Prostate gland (tissue), 2 donors: ENCODE measurements around the gene MAPK14. TPM values are rescaled to one million over a fixed set of nuclear protein-coding genes. Genes with fewer than 3 reads are reported as not detected.
A peak's percentile ranks its signal among the peaks of the same experiment; 100 is the strongest.
"Not testable (repeated sequence)": the region's sequence is repeated elsewhere in the genome, so short reads cannot be mapped to it uniquely, and the experiment has no call there.

Experiments
- DNase-seq: peaks from one replicate; pipeline ENCODE4 v3.0.0-alpha.2; 2019; ENCODE audit warnings: low spot score
- H3K27ac ChIP-seq, 2 donors: fragments of 200-600 bp; sonication (generic); 2 replicates each; pipeline ENCODE4 v1.5.1; 2017 to 2019
- H3K27me3 ChIP-seq: fragments of 200-600 bp; sonication (generic); replicated peaks from 2 replicates; pipeline ENCODE4 v1.5.1; 2019; ENCODE audit not compliant: insufficient read depth
- H3K36me3 ChIP-seq, 2 donors: fragments of 200-600 bp; sonication (generic); 1 replicate in 1 of 2; 2 replicates in 1 of 2; pipeline versions ENCODE4 v1.5.1 to v1.8.1; 2017 to 2019
- H3K4me1 ChIP-seq: fragments of 200-600 bp; sonication (generic); replicated peaks from 2 replicates; pipeline ENCODE4 v1.5.1; 2019
- H3K4me3 ChIP-seq, 2 donors: fragments of 200-600 bp; sonication (generic); 2 replicates each; pipeline ENCODE4 v1.5.1; 2017 to 2019
- H3K9me3 ChIP-seq: fragments of 200-600 bp; sonication (generic); 2 replicates; pipeline ENCODE4 v1.5.1; 2017
- POLR2A ChIP-seq: fragments of 450-650 bp; IDR thresholded peaks from one replicate; pipeline ENCODE4 v1.6.1; 2016; ENCODE audit warnings: antibody characterized with exemption, mild to moderate bottlenecking
- POLR2AphosphoS5 ChIP-seq: sonication (generic); formaldehyde crosslinking; IDR thresholded peaks from one replicate; pipeline ENCODE4 v1.6.1; 2017; ENCODE audit warnings: antibody characterized with exemption
- WGBS: methylation state at CpG from one replicate; pipeline ENCODE4 v1.1.5; 2018; 5-methylcytosine and 5-hydroxymethylcytosine counted together
- intact Hi-C: fragments of 100-400 bp; cut with DNase I; formaldehyde crosslinking; loops from one replicate; pipeline ENCODE4 v1.14.2; 2022
- total RNA-seq, 2 donors: library from RNA; depleted of rRNA; stranded (reverse); fragments of >200 nt; gene quantifications; one replicate each; pipeline ENCODE4 v1.1.0, GENCODE V29; 2016
- TF ChIP-seq, protein P1 (sequence below), 4 experiments: fragments of 200-600 bp in 2 of 4; fragments of 450-650 bp in 2 of 4; sonication (generic) in 2 of 4; IDR thresholded peaks; 1 replicate in 3 of 4; 2 replicates in 1 of 4; pipeline ENCODE4 v1.5.1; 2016 to 2019; ENCODE audit warnings: antibody characterized with exemption in 4 of 4, mild to moderate bottlenecking in 2 of 4, moderate library complexity in 2 of 4

Gene MAPK14
- total RNA-seq, 2 donors from 2014 or later, result 36.7 to 43.2 TPM

DNA sequence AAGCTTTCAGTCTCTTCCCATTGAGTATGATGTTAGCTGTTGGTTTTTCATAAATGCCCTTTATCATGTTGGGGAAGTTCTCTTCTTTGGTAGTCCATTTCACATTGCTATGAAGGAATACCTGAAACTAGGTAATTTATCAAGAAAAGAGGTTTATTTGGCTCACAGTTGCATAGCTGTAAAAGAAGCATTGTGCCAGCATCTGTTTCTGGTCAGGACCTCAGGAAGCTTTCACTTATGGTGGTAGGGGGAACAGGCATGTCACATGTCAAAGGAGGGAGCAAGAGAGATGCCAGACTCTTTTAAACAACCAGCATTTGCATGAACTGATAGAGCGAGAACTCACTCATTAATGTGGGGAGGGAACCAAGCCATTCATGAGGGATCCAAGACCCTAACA lies 54.7 kb downstream of the MAPK14 start:
- no peak for TF ChIP-seq POLR2A
- H3K27me3 ChIP-seq, result no peaks in the 10 kb centered on the region
- no peaks in the 10 kb centered on the region for H3K9me3 ChIP-seq
- no peak overlapping the region for H3K27ac ChIP-seq
- no peaks in the 10 kb centered on the region for H3K4me1 ChIP-seq
- intact Hi-C loops, result no loop called here
- WGBS, result 100% methylated on average over 1 of the region's 1 CpG
- H3K4me3 ChIP-seq, result no peak overlapping the region
- DNase-seq, result no peak
- H3K36me3 ChIP-seq, result peaks cover 0 to 4% of the 10 kb centered on the region in 2 donors

DNA sequence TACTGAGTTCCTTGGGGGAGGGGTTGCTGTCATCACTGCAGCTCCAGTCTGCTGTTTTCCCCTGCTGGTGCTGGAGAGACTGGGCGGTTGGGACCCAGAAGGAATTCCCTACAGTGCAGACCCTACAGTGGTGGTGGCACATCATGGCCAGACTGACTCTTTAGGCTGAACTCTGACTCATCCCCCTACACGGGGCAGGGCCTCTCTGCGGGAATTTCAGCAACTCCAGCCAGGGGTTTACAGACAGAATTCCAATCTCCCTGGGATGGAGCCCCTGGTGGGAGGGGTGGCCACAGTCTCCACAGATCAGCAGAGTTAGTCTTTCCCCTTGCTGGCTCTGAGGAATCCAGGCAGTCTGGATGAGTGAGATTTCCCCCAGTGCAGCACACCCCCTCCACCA lies 55.8 kb downstream of the MAPK14 start:
- WGBS, result 81% methylated on average over 3 of the region's 3 CpGs
- no peaks in the 10 kb centered on the region for H3K9me3 ChIP-seq
- H3K36me3 ChIP-seq, result peaks cover 0 to 4% of the 10 kb centered on the region in 2 donors
- no peak overlapping the region for H3K4me3 ChIP-seq
- no peak for DNase-seq
- TF ChIP-seq POLR2AphosphoS5 (no peak), POLR2A (no peak)
- TF ChIP-seq, protein P1, sequence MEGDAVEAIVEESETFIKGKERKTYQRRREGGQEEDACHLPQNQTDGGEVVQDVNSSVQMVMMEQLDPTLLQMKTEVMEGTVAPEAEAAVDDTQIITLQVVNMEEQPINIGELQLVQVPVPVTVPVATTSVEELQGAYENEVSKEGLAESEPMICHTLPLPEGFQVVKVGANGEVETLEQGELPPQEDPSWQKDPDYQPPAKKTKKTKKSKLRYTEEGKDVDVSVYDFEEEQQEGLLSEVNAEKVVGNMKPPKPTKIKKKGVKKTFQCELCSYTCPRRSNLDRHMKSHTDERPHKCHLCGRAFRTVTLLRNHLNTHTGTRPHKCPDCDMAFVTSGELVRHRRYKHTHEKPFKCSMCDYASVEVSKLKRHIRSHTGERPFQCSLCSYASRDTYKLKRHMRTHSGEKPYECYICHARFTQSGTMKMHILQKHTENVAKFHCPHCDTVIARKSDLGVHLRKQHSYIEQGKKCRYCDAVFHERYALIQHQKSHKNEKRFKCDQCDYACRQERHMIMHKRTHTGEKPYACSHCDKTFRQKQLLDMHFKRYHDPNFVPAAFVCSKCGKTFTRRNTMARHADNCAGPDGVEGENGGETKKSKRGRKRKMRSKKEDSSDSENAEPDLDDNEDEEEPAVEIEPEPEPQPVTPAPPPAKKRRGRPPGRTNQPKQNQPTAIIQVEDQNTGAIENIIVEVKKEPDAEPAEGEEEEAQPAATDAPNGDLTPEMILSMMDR (IDR thresholded peaks at IDR 0.05), result no peak
- no peaks in the 10 kb centered on the region for H3K27me3 ChIP-seq
- H3K4me1 ChIP-seq, result no peaks in the 10 kb centered on the region
- H3K27ac ChIP-seq, result no peak overlapping the region
- intact Hi-C loops, result no loop called here

DNA sequence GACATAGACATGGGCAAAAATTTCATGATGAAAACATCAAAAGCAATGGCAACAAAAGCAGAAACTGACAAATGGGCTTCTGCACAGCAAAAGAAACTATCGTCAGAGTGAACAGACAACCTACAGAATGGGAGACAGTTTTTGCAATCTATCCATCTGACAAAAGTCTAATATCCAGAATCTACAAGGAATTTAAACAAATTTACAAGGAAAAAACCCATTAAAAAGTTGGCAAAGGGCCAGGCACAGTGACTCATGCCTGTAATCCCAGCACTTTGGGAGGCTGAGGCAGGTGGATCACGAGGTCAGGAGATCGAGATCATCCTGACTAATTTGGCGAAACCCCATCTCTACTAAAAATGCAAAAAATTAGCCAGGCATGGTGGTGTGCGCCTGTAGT lies 60.6 kb downstream of the MAPK14 start:
- H3K27ac ChIP-seq, intact Hi-C loops, H3K36me3 ChIP-seq, H3K4me3 ChIP-seq, H3K4me1 ChIP-seq, H3K27me3 ChIP-seq, DNase-seq, H3K9me3 ChIP-seq: not testable (repeated sequence)
- WGBS, result 74% methylated on average over 5 of the region's 5 CpGs

DNA sequence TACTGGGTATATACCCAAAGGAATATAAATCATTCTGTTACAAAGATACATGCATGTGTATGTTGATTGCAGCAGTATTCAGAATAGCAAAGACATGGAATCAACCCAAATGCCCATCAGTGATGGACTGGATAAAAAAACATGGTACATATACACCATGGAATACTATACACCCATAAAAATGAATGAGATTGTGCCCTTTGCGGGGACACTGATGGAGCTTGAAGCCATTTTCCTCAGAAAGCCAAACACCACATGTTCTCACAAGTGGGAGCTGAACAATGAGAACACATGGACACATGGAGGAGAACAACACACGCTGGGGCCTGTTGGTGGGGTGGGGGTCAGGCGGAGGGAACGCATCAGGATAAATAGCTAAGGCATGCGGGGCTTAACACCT lies 61.4 kb downstream of the MAPK14 start:
- WGBS, result 79% methylated on average over 5 of the region's 5 CpGs
- Histone ChIP-seq H3K27ac (no peak overlapping the region), H3K4me1 (peaks cover 3% of the 10 kb centered on the region), H3K9me3 (no peaks in the 10 kb centered on the region), H3K27me3 (no peaks in the 10 kb centered on the region), H3K4me3 (no peak overlapping the region), H3K36me3 (no peaks in the 10 kb centered on the region)
- no peak for TF ChIP-seq POLR2AphosphoS5
- DNase-seq, result no peak
- intact Hi-C loops, result no loop called here

DNA sequence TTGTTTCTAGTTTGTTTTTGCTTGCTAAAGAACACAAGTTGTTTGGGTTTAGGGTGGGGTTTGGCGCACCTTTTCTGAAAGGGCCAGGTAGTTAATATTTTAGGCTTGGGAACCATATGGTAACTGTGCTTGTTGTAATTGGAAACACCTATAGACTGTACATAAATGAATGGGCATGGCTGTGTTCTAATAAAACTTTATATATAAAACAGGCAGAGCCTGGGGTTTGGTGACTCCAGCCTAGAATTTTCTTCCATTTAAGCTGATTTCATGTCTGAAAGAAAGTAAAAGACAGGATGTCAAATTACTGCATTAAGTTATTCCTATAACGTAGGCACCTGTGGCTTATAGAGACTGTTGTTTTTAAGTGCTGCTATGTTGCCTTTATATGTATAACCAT lies 66.6 kb downstream of the MAPK14 start:
- H3K4me3 ChIP-seq, result no peak overlapping the region
- intact Hi-C loops, result no loop called here
- WGBS, result 98% methylated on average over 2 of the region's 2 CpGs
- H3K27ac ChIP-seq, result no peak overlapping the region
- H3K36me3 ChIP-seq, result no peaks in the 10 kb centered on the region
- H3K4me1 ChIP-seq, result peaks cover 3% of the 10 kb centered on the region
- no peak for DNase-seq
- no peaks in the 10 kb centered on the region for H3K27me3 ChIP-seq
- TF ChIP-seq POLR2A, result no peak
- TF ChIP-seq, protein P1 (IDR thresholded peaks at IDR 0.05), result no peak
- TF ChIP-seq POLR2AphosphoS5, result no peak
- no peaks in the 10 kb centered on the region for H3K9me3 ChIP-seq

DNA sequence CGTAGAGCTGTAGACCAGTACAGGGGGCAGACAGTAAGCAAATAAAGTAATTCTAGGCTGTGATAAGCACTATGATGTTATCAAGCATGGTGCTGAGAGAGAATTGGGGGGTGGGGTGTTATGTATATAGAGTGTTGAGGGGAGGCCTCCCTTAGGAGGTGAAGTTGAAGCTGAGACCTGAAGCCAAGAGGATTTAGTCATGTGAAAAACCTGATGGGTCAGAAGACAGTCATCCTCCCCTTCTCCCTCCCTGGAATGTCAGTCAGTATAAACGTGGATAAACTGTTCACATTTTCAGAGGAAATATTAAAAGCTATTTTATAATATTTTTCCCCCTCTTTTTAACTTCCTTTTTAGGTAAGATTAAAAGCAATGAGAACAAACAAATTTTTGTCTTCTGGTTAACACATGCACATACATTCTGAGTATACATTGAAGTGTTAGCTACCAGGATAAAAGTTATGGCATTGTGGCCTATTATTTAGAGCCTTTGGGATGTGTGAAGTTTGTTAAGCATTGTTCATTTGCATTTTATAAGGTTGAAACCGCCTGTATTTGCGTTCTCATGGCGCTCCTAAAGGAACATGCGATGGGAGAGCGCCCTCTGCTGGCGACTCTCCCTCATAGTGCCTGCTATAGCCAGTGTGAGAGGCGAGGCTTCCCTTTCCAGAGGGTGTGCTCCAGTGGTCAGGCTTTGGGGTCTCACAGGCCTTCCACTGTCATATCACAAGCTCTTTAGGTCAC lies 67.3 kb downstream of the MAPK14 start:
- Histone ChIP-seq H3K4me1 (peaks cover 3% of the 10 kb centered on the region), H3K9me3 (no peaks in the 10 kb centered on the region), H3K27me3 (no peaks in the 10 kb centered on the region), H3K36me3 (no peaks in the 10 kb centered on the region), H3K27ac (peak overlapping the region in 1 of 2 donors; percentile 40), H3K4me3 (no peak overlapping the region)
- DNase-seq, result peak; percentile 79
- WGBS, result 12% methylated on average over 9 of the region's 9 CpGs
- intact Hi-C loops, result loop anchor here (1.0 kb wide), 1 partner anchor 68 kb away; the partner anchor contains the start of gene MAPK14
- TF ChIP-seq POLR2A (no peak), POLR2AphosphoS5 (peak; percentile 89)
- TF ChIP-seq, protein P1 (IDR thresholded peaks at IDR 0.05), result peak; percentile 95 to 99 (median 96)
